ENCODE data around the gene CD99. TPM values are rescaled to one million over a fixed set of nuclear protein-coding genes. Genes with fewer than 3 reads are reported as not detected.

The CD99 gene
- total and polyA plus RNA-seq, 4 donors, result 49.9 to 165 (median 102) TPM

DNA sequence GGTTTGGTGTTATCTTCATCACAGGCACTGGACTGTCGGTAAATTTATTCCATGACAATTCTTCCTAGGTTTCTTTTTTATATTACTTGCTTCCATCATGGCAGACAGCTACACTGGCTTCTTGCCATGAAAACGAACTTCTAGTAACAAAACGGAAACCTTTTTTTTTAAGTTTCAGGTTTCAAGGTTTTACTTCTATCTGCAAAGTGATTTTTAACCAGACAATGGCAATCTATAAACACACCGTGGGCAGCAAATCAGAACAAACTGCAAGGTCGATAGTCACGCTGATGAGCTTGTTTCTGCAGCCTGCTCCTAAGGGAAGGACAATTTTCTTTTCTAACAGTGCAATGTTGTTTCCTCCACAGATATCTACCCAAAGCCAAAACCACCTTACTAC is 90.6 kb downstream of the CD99 start:
- TF ChIP-seq JUND (IDR thresholded peaks at IDR 0.05) (no peak), YY1 (IDR thresholded peaks at IDR 0.05) (no peak), FOXA1 (IDR thresholded peaks at IDR 0.05) (no peak), EGR1 (IDR thresholded peaks at IDR 0.05; ENCODE audit: low read depth in 2 of 2) (no peak), RXRA (IDR thresholded peaks at IDR 0.05) (no peak), GABPA (IDR thresholded peaks at IDR 0.05 in 1 of 2, conservative IDR thresholded peaks at IDR 0.05 in 1 of 2) (no peak)
- TF ChIP-seq, protein P1, sequence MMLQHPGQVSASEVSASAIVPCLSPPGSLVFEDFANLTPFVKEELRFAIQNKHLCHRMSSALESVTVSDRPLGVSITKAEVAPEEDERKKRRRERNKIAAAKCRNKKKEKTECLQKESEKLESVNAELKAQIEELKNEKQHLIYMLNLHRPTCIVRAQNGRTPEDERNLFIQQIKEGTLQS (IDR thresholded peaks at IDR 0.05), result no peak
- TF ChIP-seq, protein P2, sequence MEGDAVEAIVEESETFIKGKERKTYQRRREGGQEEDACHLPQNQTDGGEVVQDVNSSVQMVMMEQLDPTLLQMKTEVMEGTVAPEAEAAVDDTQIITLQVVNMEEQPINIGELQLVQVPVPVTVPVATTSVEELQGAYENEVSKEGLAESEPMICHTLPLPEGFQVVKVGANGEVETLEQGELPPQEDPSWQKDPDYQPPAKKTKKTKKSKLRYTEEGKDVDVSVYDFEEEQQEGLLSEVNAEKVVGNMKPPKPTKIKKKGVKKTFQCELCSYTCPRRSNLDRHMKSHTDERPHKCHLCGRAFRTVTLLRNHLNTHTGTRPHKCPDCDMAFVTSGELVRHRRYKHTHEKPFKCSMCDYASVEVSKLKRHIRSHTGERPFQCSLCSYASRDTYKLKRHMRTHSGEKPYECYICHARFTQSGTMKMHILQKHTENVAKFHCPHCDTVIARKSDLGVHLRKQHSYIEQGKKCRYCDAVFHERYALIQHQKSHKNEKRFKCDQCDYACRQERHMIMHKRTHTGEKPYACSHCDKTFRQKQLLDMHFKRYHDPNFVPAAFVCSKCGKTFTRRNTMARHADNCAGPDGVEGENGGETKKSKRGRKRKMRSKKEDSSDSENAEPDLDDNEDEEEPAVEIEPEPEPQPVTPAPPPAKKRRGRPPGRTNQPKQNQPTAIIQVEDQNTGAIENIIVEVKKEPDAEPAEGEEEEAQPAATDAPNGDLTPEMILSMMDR (IDR thresholded peaks at IDR 0.05; ENCODE audit: low read depth, low read length, missing input control), result no peak
- TF ChIP-seq, protein P3, sequence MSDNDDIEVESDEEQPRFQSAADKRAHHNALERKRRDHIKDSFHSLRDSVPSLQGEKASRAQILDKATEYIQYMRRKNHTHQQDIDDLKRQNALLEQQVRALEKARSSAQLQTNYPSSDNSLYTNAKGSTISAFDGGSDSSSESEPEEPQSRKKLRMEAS (IDR thresholded peaks at IDR 0.05), result no peak
- Histone ChIP-seq H3K4me3 (ENCODE audit: low read depth in 1 of 3, low read length in 3 of 3) (no peak overlapping the region), H3K9ac (ENCODE audit: low read depth in 1 of 2, low read length in 2 of 2) (no peak overlapping the region), H3K27ac (ENCODE audit: low read depth in 1 of 2, low read length in 2 of 2) (no peak overlapping the region), H3K36me3 (ENCODE audit: control insufficient read depth in 4 of 4, insufficient read depth in 3 of 4, low read depth in 1 of 4, low read length in 3 of 4) (no peaks in the 10 kb centered on the region), H3K4me1 (ENCODE audit: control insufficient read depth in 4 of 4, insufficient read depth in 4 of 4, low read length in 3 of 4) (peaks cover 0 to 3% (median 0%) of the 10 kb centered on the region in 4 donors), H3K27me3 (ENCODE audit: control insufficient read depth in 4 of 4, insufficient read depth in 4 of 4, low read length in 3 of 4) (no peaks in the 10 kb centered on the region), H3K9me3 (ENCODE audit: control insufficient read depth in 4 of 4, low read length in 3 of 4) (no peaks in the 10 kb centered on the region)
- 23% methylated on average over 6 of the region's 6 CpGs for WGBS
- DNase-seq (ENCODE audit: low spot score), result no peak

DNA sequence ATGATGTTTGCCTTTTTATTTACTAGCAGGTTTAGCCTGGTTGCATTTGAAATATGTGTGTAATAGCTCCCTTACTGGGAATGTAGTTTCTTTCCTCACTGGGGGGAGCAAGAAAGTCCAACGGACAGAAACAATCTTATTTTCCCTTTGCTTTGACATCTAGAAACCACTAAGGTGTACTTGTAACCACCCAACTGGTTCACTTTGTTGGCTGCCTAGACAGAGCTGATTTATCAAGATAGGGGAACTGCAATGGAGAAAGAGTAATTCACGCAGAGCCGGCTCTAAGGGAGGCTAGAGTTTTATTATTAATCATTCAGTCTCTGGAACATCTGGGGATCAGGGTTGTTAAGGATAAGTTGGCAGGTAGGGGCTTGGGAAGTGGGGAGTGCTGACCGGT is 91.1 kb downstream of the CD99 start:
- DNase-seq (ENCODE audit: low spot score), result no peak
- 62% methylated on average over 4 of the region's 4 CpGs for WGBS
- Histone ChIP-seq H3K9ac (ENCODE audit: low read depth in 1 of 2, low read length in 2 of 2) (no peak overlapping the region), H3K4me3 (ENCODE audit: low read depth in 1 of 3, low read length in 3 of 3) (no peak overlapping the region), H3K27me3 (ENCODE audit: control insufficient read depth in 4 of 4, insufficient read depth in 4 of 4, low read length in 3 of 4) (no peaks in the 10 kb centered on the region), H3K4me1 (ENCODE audit: control insufficient read depth in 4 of 4, insufficient read depth in 4 of 4, low read length in 3 of 4) (peaks cover 0 to 3% (median 0%) of the 10 kb centered on the region in 4 donors), H3K36me3 (ENCODE audit: control insufficient read depth in 4 of 4, insufficient read depth in 3 of 4, low read depth in 1 of 4, low read length in 3 of 4) (no peaks in the 10 kb centered on the region), H3K27ac (ENCODE audit: low read depth in 1 of 2, low read length in 2 of 2) (no peak overlapping the region), H3K9me3 (ENCODE audit: control insufficient read depth in 4 of 4, low read length in 3 of 4) (no peaks in the 10 kb centered on the region)
- TF ChIP-seq TAF1 (conservative IDR thresholded peaks at IDR 0.05), result no peak
- no peak for TF ChIP-seq FOXA1 (IDR thresholded peaks at IDR 0.05)
- no peak for TF ChIP-seq RAD21 (IDR thresholded peaks at IDR 0.05)
- TF ChIP-seq, protein P1 (IDR thresholded peaks at IDR 0.05), result no peak
- TF ChIP-seq REST (IDR thresholded peaks at IDR 0.05), result no peak
- TF ChIP-seq, protein P2 (IDR thresholded peaks at IDR 0.05; ENCODE audit: low read depth, low read length, missing input control), result no peak
- no peak for TF ChIP-seq RXRA (IDR thresholded peaks at IDR 0.05)
- TF ChIP-seq YY1 (IDR thresholded peaks at IDR 0.05), result no peak
- TF ChIP-seq, protein P3 (IDR thresholded peaks at IDR 0.05), result no peak
- TF ChIP-seq ZBTB33 (IDR thresholded peaks at IDR 0.05), result no peak
- TF ChIP-seq HNF4A (conservative IDR thresholded peaks at IDR 0.05), result no peak
- no peak for TF ChIP-seq GABPA (IDR thresholded peaks at IDR 0.05 in 1 of 2, conservative IDR thresholded peaks at IDR 0.05 in 1 of 2)
- no peak for TF ChIP-seq SP1 (IDR thresholded peaks at IDR 0.05)
- no peak for TF ChIP-seq FOXA2 (IDR thresholded peaks at IDR 0.05)
- no peak for TF ChIP-seq NR2F2 (IDR thresholded peaks at IDR 0.05)

Measured in liver (tissue), 9 donors.